HFFc6 (cell line): Measurements from ENCODE around the gene SRCIN1. TPM values are rescaled to one million over a fixed set of nuclear protein-coding genes. Genes with fewer than 3 reads are reported as not detected.
"Not testable (repeated sequence)": the region's sequence is repeated elsewhere in the genome, so short reads cannot be mapped to it uniquely, and the experiment has no call there.

Experiments used
- DNase-seq: peaks from one replicate; pipeline ENCODE4 v3.0.0-alpha.2; 2018
- H3K27ac Mint-ChIP-seq: 2 replicates; pipeline ENCODE4 v1.8.0; 2020; ENCODE audit warnings: mild to moderate bottlenecking, mixed read lengths
- H3K27me3 Mint-ChIP-seq: 2 replicates; pipeline ENCODE4 v1.8.0; 2021; ENCODE audit warnings: mild to moderate bottlenecking, moderate library complexity, mixed read lengths; ENCODE audit not compliant: insufficient read depth
- H3K36me3 Mint-ChIP-seq: 2 replicates; pipeline ENCODE4 v1.8.0; 2021; ENCODE audit warnings: low read depth, mixed read lengths
- H3K4me1 Mint-ChIP-seq: 2 replicates; pipeline ENCODE4 v1.8.0; 2020; ENCODE audit warnings: low read depth, mixed read lengths
- H3K4me3 Mint-ChIP-seq: 2 replicates; pipeline ENCODE4 v1.8.0; 2020; ENCODE audit warnings: mild to moderate bottlenecking, moderate library complexity, mixed read lengths
- H3K9me3 Mint-ChIP-seq: 2 replicates; pipeline ENCODE4 v1.8.0; 2020; ENCODE audit warnings: mild to moderate bottlenecking, mixed read lengths
- total RNA-seq, 6 experiments: library from RNA; stranded (reverse); fragmentation: NEBNext Ultra II Directional; extraction: Animal tissue kit (Norgen Biotek cat#: 25700); gene quantifications; 2 replicates in 1 of 6; 3 replicates in 5 of 6; pipeline ENCODE4 v1.2.3, GENCODE V29; 2021
- TF ChIP-seq, protein P1 (sequence below): fragments of 200-600 bp; sonication (generic); IDR thresholded peaks from 2 replicates; pipeline ENCODE4 v1.5.0; 2021; ENCODE audit warnings: antibody characterized with exemption, mild to moderate bottlenecking

Gene SRCIN1
- total RNA-seq, 6 experiments from 2014 or later = not detected

DNA sequence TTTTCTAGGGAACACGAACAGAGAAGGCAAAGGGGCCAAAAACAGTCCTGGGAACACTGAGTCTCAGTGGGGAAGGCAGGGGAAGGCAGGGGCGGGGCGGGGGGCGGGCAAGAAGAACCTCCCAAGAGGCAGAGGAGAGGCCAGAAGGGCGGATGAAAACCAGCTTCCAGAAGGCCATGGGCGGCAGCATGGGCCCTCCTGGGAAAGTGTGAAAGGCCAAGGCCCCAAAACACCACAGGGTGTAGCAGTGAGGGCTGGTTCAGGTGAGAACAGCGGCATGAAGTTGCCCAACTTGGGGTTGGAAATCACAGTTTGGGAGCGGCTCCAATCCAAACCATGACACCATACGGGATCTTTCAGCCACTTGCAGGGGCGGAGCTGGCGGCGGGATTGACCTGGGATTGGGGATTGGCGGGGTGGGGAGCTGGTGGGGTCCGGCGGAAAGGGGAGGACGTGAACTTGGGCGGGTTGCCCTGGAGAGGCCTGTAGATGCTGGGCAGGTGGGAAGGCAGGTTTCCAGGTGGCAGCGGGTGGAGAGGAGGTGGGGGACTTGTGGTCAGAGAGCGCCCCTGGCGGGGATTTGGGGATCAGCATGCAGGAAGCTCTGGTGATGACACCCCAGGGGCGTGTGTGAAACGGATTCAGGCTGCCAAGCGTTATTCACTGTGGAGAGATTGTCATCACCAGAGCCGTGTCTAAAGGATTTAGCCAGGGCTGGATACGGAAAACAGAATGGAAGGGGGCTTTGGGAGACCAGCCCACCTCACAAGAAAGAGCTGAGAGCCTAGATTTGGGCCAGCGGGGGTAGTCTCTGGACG lies 96.6 kb downstream of the SRCIN1 start:
- peaks cover 46% of the 10 kb centered on the region for H3K4me1 Mint-ChIP-seq
- TF ChIP-seq, protein P1, sequence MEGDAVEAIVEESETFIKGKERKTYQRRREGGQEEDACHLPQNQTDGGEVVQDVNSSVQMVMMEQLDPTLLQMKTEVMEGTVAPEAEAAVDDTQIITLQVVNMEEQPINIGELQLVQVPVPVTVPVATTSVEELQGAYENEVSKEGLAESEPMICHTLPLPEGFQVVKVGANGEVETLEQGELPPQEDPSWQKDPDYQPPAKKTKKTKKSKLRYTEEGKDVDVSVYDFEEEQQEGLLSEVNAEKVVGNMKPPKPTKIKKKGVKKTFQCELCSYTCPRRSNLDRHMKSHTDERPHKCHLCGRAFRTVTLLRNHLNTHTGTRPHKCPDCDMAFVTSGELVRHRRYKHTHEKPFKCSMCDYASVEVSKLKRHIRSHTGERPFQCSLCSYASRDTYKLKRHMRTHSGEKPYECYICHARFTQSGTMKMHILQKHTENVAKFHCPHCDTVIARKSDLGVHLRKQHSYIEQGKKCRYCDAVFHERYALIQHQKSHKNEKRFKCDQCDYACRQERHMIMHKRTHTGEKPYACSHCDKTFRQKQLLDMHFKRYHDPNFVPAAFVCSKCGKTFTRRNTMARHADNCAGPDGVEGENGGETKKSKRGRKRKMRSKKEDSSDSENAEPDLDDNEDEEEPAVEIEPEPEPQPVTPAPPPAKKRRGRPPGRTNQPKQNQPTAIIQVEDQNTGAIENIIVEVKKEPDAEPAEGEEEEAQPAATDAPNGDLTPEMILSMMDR = peak; percentile 95
- H3K9me3 Mint-ChIP-seq = peaks cover 7% of the 10 kb centered on the region
- peaks cover 41% of the 10 kb centered on the region for H3K27me3 Mint-ChIP-seq
- peak; percentile 87 for DNase-seq
- peak overlapping the region; percentile 91 for H3K4me3 Mint-ChIP-seq
- peak overlapping the region; percentile 97 for H3K27ac Mint-ChIP-seq
- H3K36me3 Mint-ChIP-seq = peaks cover 28% of the 10 kb centered on the region

DNA sequence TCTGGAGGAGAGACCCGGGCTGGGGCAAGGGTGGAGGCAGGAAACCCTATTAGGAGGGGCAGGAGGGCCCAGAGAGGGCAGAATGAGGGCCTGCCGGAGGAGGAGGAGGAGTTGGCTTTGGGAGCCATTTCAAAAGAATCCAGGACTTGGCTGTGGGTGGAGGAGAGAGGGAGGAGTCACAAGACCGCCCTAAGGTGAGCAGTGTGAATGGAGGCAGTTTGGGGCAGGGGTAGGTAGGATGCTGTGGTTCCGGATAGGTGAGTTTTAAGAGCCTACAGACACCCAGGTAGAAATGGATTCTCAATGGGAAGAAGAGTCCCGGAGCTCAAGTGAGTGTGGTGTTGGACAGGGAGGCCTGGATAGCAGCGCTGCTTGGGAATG lies 97.2 kb downstream of the SRCIN1 start:
- Mint-ChIP-seq H3K27ac (peak overlapping the region; percentile 97), H3K36me3 (peaks cover 28% of the 10 kb centered on the region), H3K9me3 (peaks cover 7% of the 10 kb centered on the region), H3K4me3 (peak overlapping the region; percentile 39), H3K27me3 (peaks cover 46% of the 10 kb centered on the region), H3K4me1 (peaks cover 46% of the 10 kb centered on the region)
- no peak for DNase-seq
- TF ChIP-seq, protein P1 = no peak

DNA sequence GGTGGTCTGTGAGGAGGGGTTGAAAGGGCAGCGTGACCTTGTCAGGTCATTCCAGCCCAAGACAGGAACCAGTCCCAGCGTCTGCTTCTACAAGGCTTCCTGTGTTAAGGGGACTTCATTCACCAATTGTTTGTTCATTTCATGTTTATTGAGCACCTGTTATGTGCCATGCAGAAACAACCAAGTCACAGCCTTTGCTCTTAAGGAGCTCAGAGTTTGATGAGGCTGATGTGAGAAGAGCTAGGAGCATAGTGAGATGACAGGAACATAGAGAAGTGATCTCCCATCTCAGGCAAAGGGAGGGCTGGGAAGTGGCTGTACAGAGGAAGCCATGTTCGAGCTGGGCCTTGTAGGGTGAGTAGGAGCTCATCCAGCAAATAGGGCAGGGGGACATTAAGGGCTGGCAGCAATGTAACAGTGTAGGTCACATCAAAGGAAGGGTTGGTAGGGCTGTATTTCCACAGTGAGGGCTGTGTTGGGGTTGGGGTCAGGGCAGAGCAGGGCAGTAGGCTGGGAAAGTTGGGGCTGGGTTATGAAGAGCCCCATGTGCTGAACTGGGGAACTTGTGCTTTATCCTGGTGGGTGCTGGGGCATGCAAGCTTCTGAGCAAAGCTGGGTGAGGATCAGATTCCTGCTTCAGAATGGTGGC lies 97.7 kb downstream of the SRCIN1 start:
- Mint-ChIP-seq H3K4me1 (peaks cover 46% of the 10 kb centered on the region), H3K27me3 (peaks cover 48% of the 10 kb centered on the region), H3K27ac (peak overlapping the region; percentile 97), H3K4me3 (peak overlapping the region; percentile 39), H3K9me3 (peaks cover 7% of the 10 kb centered on the region), H3K36me3 (peaks cover 30% of the 10 kb centered on the region)
- TF ChIP-seq, protein P1 = no peak
- no peak for DNase-seq

DNA sequence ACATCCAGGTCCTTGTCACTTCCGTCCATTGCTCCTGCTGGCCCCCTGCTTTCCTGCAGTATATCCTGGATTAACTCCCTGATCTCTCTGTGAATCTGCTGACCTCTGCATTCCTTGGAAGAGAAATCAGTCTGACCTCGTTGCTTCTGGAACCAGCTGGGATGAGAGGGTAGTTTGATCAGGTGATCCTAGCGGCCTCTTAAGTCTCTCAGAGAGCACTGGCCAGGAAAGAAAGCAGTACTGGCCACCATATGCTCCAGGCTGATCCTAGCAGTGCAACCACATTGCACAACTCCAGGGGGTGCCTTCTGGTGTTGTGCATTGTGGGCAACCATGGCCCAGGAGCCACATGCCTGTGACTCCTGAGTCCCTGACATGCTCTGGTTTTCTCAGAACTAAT lies 98.3 kb downstream of the SRCIN1 start:
- peaks cover 44% of the 10 kb centered on the region for H3K4me1 Mint-ChIP-seq
- TF ChIP-seq, protein P1 = no peak; the same call in 1 of the 2 replicates
- peak overlapping the region; percentile 97; the same call in 1 of the 2 replicates for H3K27ac Mint-ChIP-seq
- H3K36me3 Mint-ChIP-seq = peaks cover 36% of the 10 kb centered on the region
- H3K9me3 Mint-ChIP-seq = peaks cover 7% of the 10 kb centered on the region
- DNase-seq = no peak
- no peak overlapping the region for H3K4me3 Mint-ChIP-seq
- H3K27me3 Mint-ChIP-seq = peaks cover 47% of the 10 kb centered on the region

DNA sequence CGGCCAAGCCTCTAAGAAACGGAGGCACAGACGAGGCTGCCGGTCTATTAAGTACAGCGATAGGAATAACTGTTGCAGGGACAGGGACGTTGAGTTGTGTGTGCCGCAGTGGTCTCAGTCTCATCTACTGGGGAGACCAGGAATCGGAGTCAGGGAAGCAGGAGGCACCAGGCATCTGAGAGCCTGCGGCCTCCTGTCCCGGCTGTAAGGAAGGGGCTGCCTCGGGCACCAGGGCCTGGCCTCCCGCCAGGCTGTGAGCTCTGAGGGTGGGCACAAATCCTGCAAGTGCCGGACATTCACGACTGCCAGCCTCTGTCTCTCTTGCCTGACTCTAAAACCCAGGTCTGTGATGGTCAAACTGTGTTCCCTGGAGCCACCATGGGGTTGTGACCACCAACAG lies 101.5 kb downstream of the SRCIN1 start:
- Mint-ChIP-seq H3K9me3 (peaks cover 3% of the 10 kb centered on the region), H3K4me1 (peaks cover 20% of the 10 kb centered on the region), H3K4me3 (no peak overlapping the region), H3K36me3 (peaks cover 34% of the 10 kb centered on the region), H3K27me3 (peaks cover 31% of the 10 kb centered on the region), H3K27ac (0 out of 2 replicates have a peak overlapping the region, but pooled peaks have one; percentile 11)
- no peak for DNase-seq
- TF ChIP-seq, protein P1 = no peak

DNA sequence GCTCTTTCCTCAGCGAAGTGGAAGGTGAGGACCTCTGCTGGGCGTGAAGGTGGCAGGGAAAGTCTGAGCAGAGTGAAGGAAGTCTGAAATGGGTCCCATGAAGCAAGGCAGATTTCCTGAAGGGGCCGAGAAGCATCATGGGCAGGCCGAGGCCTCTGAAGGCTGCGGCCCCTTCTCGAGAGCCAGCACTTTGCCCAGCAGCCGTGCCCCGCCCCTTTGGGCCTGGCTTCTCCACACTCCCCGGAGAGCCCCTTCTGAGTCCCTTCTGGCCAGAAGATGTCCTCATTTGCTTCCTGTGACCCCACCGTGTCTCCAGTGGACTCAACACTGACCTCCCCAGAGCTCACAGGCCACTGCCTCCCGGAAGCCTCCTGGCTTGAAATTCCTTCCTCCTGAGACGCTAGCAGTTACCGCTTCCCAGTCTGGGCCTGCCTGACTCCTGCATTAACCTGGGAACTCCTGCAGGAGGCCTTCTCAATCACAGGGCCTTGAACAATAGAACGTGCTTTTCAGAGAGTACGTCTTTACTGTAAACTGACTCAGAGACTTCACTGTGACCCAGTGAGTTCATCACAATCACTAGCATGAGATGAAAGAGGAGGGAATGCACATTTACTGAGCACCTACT lies 102.4 kb downstream of the SRCIN1 start:
- H3K4me3 Mint-ChIP-seq, H3K9me3 Mint-ChIP-seq, DNase-seq: not testable (repeated sequence)
- H3K27me3 Mint-ChIP-seq = peaks cover 23% of the 10 kb centered on the region
- H3K36me3 Mint-ChIP-seq = peaks cover 32% of the 10 kb centered on the region
- peak overlapping the region; percentile 49; the same call in 1 of the 2 replicates for H3K27ac Mint-ChIP-seq
- peaks cover 12% of the 10 kb centered on the region for H3K4me1 Mint-ChIP-seq

DNA sequence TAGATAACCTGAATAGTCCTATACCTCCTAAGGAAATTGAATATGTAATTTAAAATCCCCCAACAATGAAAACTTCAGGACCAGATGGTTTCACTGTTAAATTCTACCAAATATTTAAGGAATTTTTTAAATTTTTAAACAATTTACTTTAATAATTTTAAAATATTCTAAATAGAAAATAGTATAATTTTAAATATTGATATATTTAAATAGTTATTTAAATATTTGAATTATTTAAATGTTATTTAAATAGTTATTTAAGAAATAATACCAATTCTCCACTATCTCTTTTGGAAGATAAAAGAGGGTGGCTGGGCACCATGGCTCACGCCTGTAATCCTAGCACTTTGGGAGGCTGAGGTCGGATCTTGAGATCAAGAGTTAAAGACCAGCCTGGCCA lies 104.0 kb downstream of the SRCIN1 start:
- not testable (repeated sequence) for H3K27ac Mint-ChIP-seq

DNA sequence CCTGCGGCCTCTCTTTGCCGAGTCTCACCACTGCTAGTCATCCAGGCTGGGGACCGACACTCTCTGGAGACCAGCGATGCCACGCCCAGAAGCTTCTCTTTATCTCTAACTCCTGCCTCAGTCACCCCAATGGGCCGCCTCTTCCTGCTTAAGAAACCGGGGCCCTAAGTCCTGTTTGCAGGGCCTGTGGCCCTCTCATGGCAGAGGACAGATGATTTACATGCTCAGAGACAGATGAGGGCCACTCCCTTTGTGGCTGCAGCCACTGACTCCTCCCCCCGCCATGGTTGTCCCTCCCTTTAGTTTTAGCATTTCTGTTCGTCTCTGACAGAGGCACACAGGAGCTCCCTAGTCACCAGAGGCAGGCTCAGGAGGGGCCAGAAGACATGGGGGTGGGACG lies 106.5 kb downstream of the SRCIN1 start:
- not testable (repeated sequence) for DNase-seq, H3K9me3 Mint-ChIP-seq, H3K4me1 Mint-ChIP-seq, H3K27ac Mint-ChIP-seq, H3K4me3 Mint-ChIP-seq
- peaks cover 16% of the 10 kb centered on the region for H3K27me3 Mint-ChIP-seq
- H3K36me3 Mint-ChIP-seq = peaks cover 28% of the 10 kb centered on the region

More for the DNA sequence above, 104.0 kb downstream of the SRCIN1 start:
- H3K4me3 Mint-ChIP-seq, H3K4me1 Mint-ChIP-seq, H3K9me3 Mint-ChIP-seq, DNase-seq: not testable (repeated sequence)
- peaks cover 15% of the 10 kb centered on the region for H3K27me3 Mint-ChIP-seq
- H3K36me3 Mint-ChIP-seq = peaks cover 25% of the 10 kb centered on the region
